Adrenal gland (tissue), 5 donors: ENCODE measurements around the gene HOXA5.

Experiments used
- CTCF ChIP-seq, 6 experiments: fragments of 450-650 bp in 4 of 6; fragments of 200-600 bp in 2 of 6; sonication (generic) in 1 of 6; IDR thresholded peaks; 1 replicate in 5 of 6; 2 replicates in 1 of 6; pipeline versions ENCODE4 v1.5.1 to v1.8.0; 2016 to 2021; ENCODE audit warnings: antibody characterized with exemption in 6 of 6, mild to moderate bottlenecking in 2 of 6, moderate library complexity in 1 of 6
- POLR2A ChIP-seq, 2 donors: fragments of 450-650 bp; IDR thresholded peaks; one replicate each; pipeline ENCODE4 v1.6.1; 2017; ENCODE audit warnings: antibody characterized with exemption in 2 of 2, mild to moderate bottlenecking in 2 of 2, moderate library complexity in 1 of 2
- donor health status: DM: no; HTN: no; CAD: no.

DNA sequence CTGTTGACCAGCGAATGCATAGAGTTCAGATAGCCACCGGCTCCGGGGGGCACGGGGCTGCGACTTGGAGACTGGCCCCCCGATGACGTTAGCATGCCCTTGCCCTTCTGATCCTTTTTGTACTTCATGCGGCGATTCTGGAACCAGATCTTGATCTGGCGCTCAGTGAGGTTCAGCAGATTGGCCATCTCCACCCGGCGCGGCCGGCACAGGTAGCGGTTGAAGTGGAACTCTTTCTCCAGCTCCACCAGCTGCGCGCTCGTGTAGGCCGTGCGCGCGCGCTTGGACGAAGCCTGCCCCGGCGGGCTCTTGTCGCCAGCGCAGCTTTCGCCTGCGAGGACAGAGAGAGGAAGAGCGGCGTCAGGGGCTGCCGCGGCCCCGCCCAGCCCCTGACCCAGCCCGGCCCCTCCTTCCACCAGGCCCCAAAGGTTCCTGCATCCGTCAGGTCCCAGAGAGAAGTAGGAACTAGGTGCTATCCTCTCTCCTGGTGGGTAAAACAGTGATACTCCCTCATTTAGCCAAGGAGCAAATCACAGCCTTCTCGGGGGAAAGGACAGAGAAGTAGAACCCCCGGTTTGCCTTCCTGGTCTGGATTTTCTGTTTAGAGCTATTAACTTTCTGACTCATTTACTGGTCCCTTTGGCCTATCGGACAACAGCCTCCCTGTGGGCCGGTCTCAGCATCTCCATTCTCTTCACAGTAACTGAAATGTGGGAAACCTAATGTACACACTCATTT is 34.9 kb downstream of the HOXA5 start:
- peak in 2 of 6 experiments; percentile 23 to 33 for TF ChIP-seq CTCF (IDR thresholded peaks at IDR 0.05)
- TF ChIP-seq POLR2A (IDR thresholded peaks at IDR 0.05), result peak in 1 of 2 donors; percentile 71
